ENCODE measurements around the gene DLAT. TPM values are rescaled to one million over a fixed set of nuclear protein-coding genes. Genes with fewer than 3 reads are reported as not detected.
"Not testable (repeated sequence)": the region's sequence is repeated elsewhere in the genome, so short reads cannot be mapped to it uniquely, and the experiment has no call there.

The DLAT gene
- total RNA-seq, 1 experiment from 2014 or later: 99.3 TPM

DNA sequence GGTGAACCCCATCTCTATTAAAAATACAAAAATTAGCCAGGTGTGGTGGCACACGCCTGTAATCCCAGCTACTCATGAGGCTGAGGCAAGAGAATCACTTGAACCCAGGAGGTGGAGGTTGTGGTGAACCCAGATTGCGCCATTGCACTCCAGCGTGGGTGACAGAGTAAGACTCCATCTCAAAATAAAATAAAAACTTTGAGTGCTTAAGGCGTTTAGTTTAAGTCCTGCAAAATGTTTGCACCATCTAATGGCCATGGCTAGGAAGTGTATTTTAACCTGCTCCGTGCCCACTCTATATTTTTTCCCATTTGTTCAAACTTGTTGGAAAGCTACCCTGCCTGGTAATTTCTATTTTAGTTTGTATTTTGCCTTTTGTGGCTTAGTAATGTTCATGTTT is 28.5 kb upstream of the DLAT start:
- H3K27me3 Mint-ChIP-seq (ENCODE audit: insufficient read depth, unreplicated experiment); H3K27ac Mint-ChIP-seq (ENCODE audit: unreplicated experiment); H3K9me3 Mint-ChIP-seq (ENCODE audit: unreplicated experiment); H3K36me3 Mint-ChIP-seq (ENCODE audit: insufficient read depth, unreplicated experiment); H3K4me3 ChIP-seq (ENCODE audit: low read depth, low read length); H3K36me3 ChIP-seq (ENCODE audit: control insufficient read depth, insufficient read depth, low read length); H3K27me3 ChIP-seq (replicated peaks; ENCODE audit: control insufficient read depth, insufficient read depth, low read length); POLR2A ChIA-PET; BruUV-seq (replicated peaks); H3K9me3 ChIP-seq; H3K4me1 ChIP-seq; H3K4me3 Mint-ChIP-seq (ENCODE audit: unreplicated experiment): not testable (repeated sequence)
- intact Hi-C loops (cut with micrococcal nuclease; ENCODE audit: unreplicated experiment): loop anchor here (1.0 kb wide), 3 partner anchors 11 to 117 kb away; partner anchors contain the start of genes CFAP68 and FDXACB1
- peak; percentile 53 to 60 for TF ChIP-seq CTCF (IDR thresholded peaks at IDR 0.05; ENCODE audit: insufficient read depth in 1 of 2, low read depth in 1 of 2, low read length in 1 of 2, severe bottlenecking in 1 of 2, unreplicated experiment in 1 of 2)
- peaks cover 10% of the 10 kb centered on the region for H3K4me1 Mint-ChIP-seq (ENCODE audit: low read depth, unreplicated experiment)
- DNase-seq: peak in 1 of 2 experiments; percentile 45
- CTCF ChIA-PET: interaction anchor here (0.6 to 1.4 kb wide), 7 partner anchors 15 to 119 kb away, joined by 3 to 10 read pairs (median 6); partner anchors contain the start of gene C11orf52

DNA sequence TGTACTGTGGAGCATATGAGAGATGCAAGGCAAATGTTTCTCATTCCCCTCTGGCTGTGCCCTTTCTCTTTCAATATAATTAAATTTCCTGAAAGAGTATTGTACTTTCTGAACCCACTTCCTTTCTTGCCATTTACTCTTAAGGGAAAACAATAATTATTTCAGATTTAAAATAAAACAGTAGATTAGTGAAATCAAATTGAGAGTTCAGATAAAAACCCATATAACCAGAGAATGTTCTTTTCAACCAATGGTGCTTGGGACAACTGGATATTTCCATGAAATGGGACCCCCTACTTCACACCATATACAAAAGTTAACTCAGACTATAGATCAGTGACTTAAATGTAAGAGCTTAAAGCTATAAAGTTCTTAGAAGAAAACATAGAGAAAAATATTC is 26.1 kb upstream of the DLAT start:
- Histone ChIP-seq H3K9me3 (no peaks in the 10 kb centered on the region), H3K4me1 (peaks cover 10% of the 10 kb centered on the region; the same call in 1 of the 2 replicates), H3K36me3 (ENCODE audit: control insufficient read depth, insufficient read depth, low read length) (no peaks in the 10 kb centered on the region), H3K27me3 (replicated peaks; ENCODE audit: control insufficient read depth, insufficient read depth, low read length) (no peaks in the 10 kb centered on the region), H3K4me3 (ENCODE audit: low read depth, low read length) (no peak overlapping the region)
- no peak for TF ChIP-seq CTCF (IDR thresholded peaks at IDR 0.05; ENCODE audit: insufficient read depth in 1 of 2, low read depth in 1 of 2, low read length in 1 of 2, severe bottlenecking in 1 of 2, unreplicated experiment in 1 of 2)
- BruUV-seq (replicated peaks): no TSS peak
- ChIA-PET CTCF (no interaction called here), POLR2A (no interaction called here)
- Mint-ChIP-seq H3K27me3 (ENCODE audit: insufficient read depth, unreplicated experiment) (no peaks in the 10 kb centered on the region), H3K4me3 (ENCODE audit: unreplicated experiment) (no peak overlapping the region), H3K4me1 (ENCODE audit: low read depth, unreplicated experiment) (peaks cover 21% of the 10 kb centered on the region), H3K27ac (ENCODE audit: unreplicated experiment) (no peak overlapping the region), H3K36me3 (ENCODE audit: insufficient read depth, unreplicated experiment) (no peaks in the 10 kb centered on the region), H3K9me3 (ENCODE audit: unreplicated experiment) (no peaks in the 10 kb centered on the region)
- DNase-seq: no peak
- intact Hi-C loops (cut with micrococcal nuclease; ENCODE audit: unreplicated experiment): no loop called here

DNA sequence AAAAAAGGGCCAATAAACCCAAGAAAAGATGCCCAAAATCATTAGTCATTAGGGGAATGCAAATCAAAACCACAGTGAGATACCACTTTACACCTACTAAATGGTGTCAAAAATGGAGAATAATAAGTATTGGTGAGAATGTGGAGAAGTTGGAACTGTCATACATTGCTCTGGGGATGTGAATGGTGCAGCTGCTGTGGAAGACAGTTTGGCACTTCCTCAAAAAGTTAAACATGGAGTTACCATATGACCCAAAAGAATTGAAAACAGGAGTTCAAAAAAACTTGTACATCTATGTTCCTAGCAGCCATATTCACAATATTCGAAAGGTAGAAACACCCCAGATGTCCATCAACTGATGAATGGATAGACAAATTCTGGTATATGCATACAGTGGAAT is 24.5 kb upstream of the DLAT start:
- H3K4me1 ChIP-seq: peaks cover 11% of the 10 kb centered on the region
- no peaks in the 10 kb centered on the region for H3K36me3 Mint-ChIP-seq (ENCODE audit: insufficient read depth, unreplicated experiment)
- H3K36me3 ChIP-seq (ENCODE audit: control insufficient read depth, insufficient read depth, low read length): no peaks in the 10 kb centered on the region
- ChIA-PET POLR2A (no interaction called here), CTCF (interaction anchor here (0.6 kb wide), 1 partner anchor 9 kb away, joined by 3 read pairs; no protein-coding TSS in a partner anchor)
- no peak for DNase-seq
- no peaks in the 10 kb centered on the region for H3K27me3 ChIP-seq (replicated peaks; ENCODE audit: control insufficient read depth, insufficient read depth, low read length)
- intact Hi-C loops (cut with micrococcal nuclease; ENCODE audit: unreplicated experiment): no loop called here
- no peaks in the 10 kb centered on the region for H3K27me3 Mint-ChIP-seq (ENCODE audit: insufficient read depth, unreplicated experiment)
- H3K9me3 ChIP-seq: no peaks in the 10 kb centered on the region
- no peaks in the 10 kb centered on the region for H3K9me3 Mint-ChIP-seq (ENCODE audit: unreplicated experiment)
- no TSS peak for BruUV-seq (replicated peaks)
- no peak overlapping the region for H3K4me3 Mint-ChIP-seq (ENCODE audit: unreplicated experiment)
- no peak overlapping the region for H3K4me3 ChIP-seq (ENCODE audit: low read depth, low read length)
- TF ChIP-seq CTCF (IDR thresholded peaks at IDR 0.05; ENCODE audit: insufficient read depth in 1 of 2, low read depth in 1 of 2, low read length in 1 of 2, severe bottlenecking in 1 of 2, unreplicated experiment in 1 of 2): no peak
- H3K4me1 Mint-ChIP-seq (ENCODE audit: low read depth, unreplicated experiment): peaks cover 21% of the 10 kb centered on the region
- no peak overlapping the region for H3K27ac Mint-ChIP-seq (ENCODE audit: unreplicated experiment)

Measured in Caco-2 (cell line).